Peyer's patch (tissue), 4 donors: ENCODE measurements around the gene PPIP5K1. TPM values are rescaled to one million over a fixed set of nuclear protein-coding genes. Genes with fewer than 3 reads are reported as not detected.

Experiments
- DNase-seq, 3 donors: peaks; one replicate each; pipeline ENCODE4 v3.0.0-alpha.2; 2017 to 2019
- H3K27ac ChIP-seq, 4 donors: fragments of 200-600 bp; sonication (generic); one replicate each; pipeline ENCODE4 v1.5.1; 2016 to 2019
- H3K27me3 ChIP-seq, 2 donors: fragments of 200-600 bp; sonication (generic); one replicate each; pipeline ENCODE4 v1.5.1; 2019
- H3K36me3 ChIP-seq, 3 donors: fragments of 200-600 bp; sonication (generic); one replicate each; pipeline ENCODE4 v1.5.1; 2016 to 2019
- H3K4me1 ChIP-seq, 4 donors: fragments of 200-600 bp; sonication (generic); one replicate each; pipeline ENCODE4 v1.5.1; 2016 to 2019
- H3K4me3 ChIP-seq, 4 donors: fragments of 200-600 bp; sonication (generic); 1 replicate in 3 of 4; 2 replicates in 1 of 4; pipeline ENCODE4 v1.5.1; 2016 to 2019; ENCODE audit warnings: mild to moderate bottlenecking in 1 of 4
- H3K9me3 ChIP-seq, 4 donors: fragments of 200-600 bp; sonication (generic); one replicate each; pipeline ENCODE4 v1.5.1; 2016 to 2019; ENCODE audit warnings: mild to moderate bottlenecking in 1 of 4
- CTCF ChIP-seq, 6 experiments: fragments of 450-650 bp in 4 of 6; fragments of 200-600 bp in 2 of 6; sonication (generic) in 1 of 6; IDR thresholded peaks; one replicate each; pipeline ENCODE4 v1.5.1; 2017 to 2019; ENCODE audit warnings: antibody characterized with exemption in 6 of 6, mild to moderate bottlenecking in 3 of 6, moderate library complexity in 1 of 6
- POLR2A ChIP-seq, 2 donors: fragments of 450-650 bp; IDR thresholded peaks; one replicate each; pipeline ENCODE4 v1.5.1; 2017; ENCODE audit warnings: antibody characterized with exemption in 2 of 2, mild to moderate bottlenecking in 2 of 2, moderate library complexity in 2 of 2
- total RNA-seq, 4 donors: library from RNA; depleted of rRNA; stranded (reverse); fragments of >200 nt; gene quantifications; one replicate each; pipeline ENCODE4 v1.1.0, GENCODE V29; 2016

Gene PPIP5K1
- total RNA-seq, 4 donors from 2014 or later, result 84.9 to 380 (median 260) TPM

GRCh38 chr15:43517354-43518196 is 72.4 kb downstream of the PPIP5K1 start, which contains the start of gene MAP1A:
Gene MAP1A (plus strand): TSS chr15:43517608. CDS start chr15:43521474, 3,866 bp downstream.
- Histone ChIP-seq H3K9me3 (no peaks in the 10 kb centered on the region), H3K27ac (peak within 1 kb of the TSS; percentile 26 to 80 (median 40)), H3K4me3 (peak within 1 kb of the TSS; percentile 7 to 47 (median 25)), H3K27me3 (no peaks in the 10 kb centered on the region), H3K36me3 (peaks cover 0 to 11% (median 0%) of the 10 kb centered on the region in 3 donors), H3K4me1 (peaks cover 0 to 29% (median 0%) of the 10 kb centered on the region in 4 donors)
- no peak for DNase-seq
- no peak for TF ChIP-seq POLR2A (IDR thresholded peaks at IDR 0.05)
- no peak for TF ChIP-seq CTCF (IDR thresholded peaks at IDR 0.05)

- Histone ChIP-seq H3K9me3 (no peaks in the 10 kb centered on the region), H3K27me3 (no peaks in the 10 kb centered on the region), H3K4me1 (peaks cover 0 to 29% (median 0%) of the 10 kb centered on the region in 4 donors), H3K4me3 (peak overlapping the region in 2 of 4 donors; percentile 7 to 47), H3K27ac (peak overlapping the region in 3 of 4 donors; percentile 26 to 80 (median 32)), H3K36me3 (peaks cover 0 to 5% (median 0%) of the 10 kb centered on the region in 3 donors)
- no peak for TF ChIP-seq CTCF (IDR thresholded peaks at IDR 0.05)
- TF ChIP-seq POLR2A (IDR thresholded peaks at IDR 0.05), result no peak
- no peak for DNase-seq
These were observed 73.1 kb downstream of the PPIP5K1 start for GRCh38 chr15:43516801-43517353.

GRCh38 chr15:43516185-43516584 is 73.8 kb downstream of the PPIP5K1 start:
- peaks cover 0 to 36% (median 1%) of the 10 kb centered on the region in 4 donors for H3K4me1 ChIP-seq
- no peak for DNase-seq
- H3K36me3 ChIP-seq, result no peaks in the 10 kb centered on the region
- no peak for TF ChIP-seq POLR2A (IDR thresholded peaks at IDR 0.05)
- H3K27me3 ChIP-seq, result no peaks in the 10 kb centered on the region
- no peaks in the 10 kb centered on the region for H3K9me3 ChIP-seq
- no peak overlapping the region for H3K4me3 ChIP-seq
- peak overlapping the region in 3 of 4 donors; percentile 2 to 80 (median 32) for H3K27ac ChIP-seq

- TF ChIP-seq POLR2A (IDR thresholded peaks at IDR 0.05) (no peak), CTCF (IDR thresholded peaks at IDR 0.05) (no peak)
- Histone ChIP-seq H3K4me1 (peaks cover 0 to 39% (median 2%) of the 10 kb centered on the region in 4 donors), H3K4me3 (no peak overlapping the region), H3K9me3 (no peaks in the 10 kb centered on the region), H3K27ac (peak overlapping the region in 3 of 4 donors; percentile 2 to 80 (median 32)), H3K27me3 (no peaks in the 10 kb centered on the region), H3K36me3 (no peaks in the 10 kb centered on the region)
- DNase-seq, result no peak
These were observed 74.3 kb downstream of the PPIP5K1 start for GRCh38 chr15:43515741-43516140.

GRCh38 chr15:43514241-43515057 is 75.6 kb downstream of the PPIP5K1 start:
- DNase-seq, result no peak
- Histone ChIP-seq H3K4me3 (no peak overlapping the region), H3K27me3 (no peaks in the 10 kb centered on the region), H3K4me1 (peaks cover 0 to 49% (median 4%) of the 10 kb centered on the region in 4 donors), H3K36me3 (no peaks in the 10 kb centered on the region), H3K9me3 (no peaks in the 10 kb centered on the region), H3K27ac (peak overlapping the region in 1 of 4 donors; percentile 40)
- TF ChIP-seq CTCF (IDR thresholded peaks at IDR 0.05) (peak; percentile 15 to 57 (median 46)), POLR2A (IDR thresholded peaks at IDR 0.05) (no peak)
